GM18907 (cell line): Measurements from ENCODE around the gene OSGIN1.

Experiments used
- ATAC-seq: cut with Tn5 transposase; IDR thresholded peaks from one replicate; pipeline ENCODE4 v1.9.1; 2021; ENCODE audit warnings: mild to moderate bottlenecking, moderate library complexity; ENCODE audit not compliant: unreplicated experiment

Gene OSGIN1

DNA sequence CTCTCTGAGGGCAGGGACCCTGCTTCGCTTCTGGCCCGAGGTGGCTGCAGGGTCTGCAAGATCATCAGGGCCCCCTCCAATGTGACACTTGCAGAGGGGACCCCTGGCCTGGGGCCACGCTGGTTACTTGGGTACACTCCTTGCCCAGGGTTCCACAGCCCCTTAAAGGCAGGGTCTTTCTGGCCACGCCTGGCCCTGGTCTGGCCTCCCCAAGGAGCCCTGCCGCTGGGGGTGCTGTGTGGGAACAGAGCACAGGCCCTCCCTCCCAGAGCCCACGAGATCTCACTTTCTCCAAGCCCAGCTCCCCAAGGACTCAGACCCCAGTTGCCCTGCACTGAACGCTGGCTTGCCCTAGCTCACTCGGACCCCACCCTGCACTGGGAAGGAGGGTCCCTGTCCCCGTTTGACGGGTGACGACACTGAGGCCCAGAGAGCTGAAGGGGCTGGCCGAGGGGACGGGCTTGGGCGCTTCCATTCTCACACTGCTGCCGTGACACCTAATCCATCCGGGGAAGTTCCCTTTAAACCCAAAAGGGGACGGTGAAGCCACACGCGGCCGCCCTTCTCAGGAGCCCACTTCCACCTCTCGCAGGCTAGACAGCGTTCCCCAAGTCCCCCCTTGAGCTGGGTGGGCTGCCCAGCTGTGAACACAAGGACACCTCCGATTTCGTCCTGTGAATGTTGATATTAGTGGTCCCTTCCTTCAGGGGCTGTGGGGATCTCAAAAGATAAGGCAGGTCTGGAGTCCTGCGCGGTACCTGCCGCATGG lies 26.9 kb upstream of the OSGIN1 start:
- no peak for ATAC-seq

DNA sequence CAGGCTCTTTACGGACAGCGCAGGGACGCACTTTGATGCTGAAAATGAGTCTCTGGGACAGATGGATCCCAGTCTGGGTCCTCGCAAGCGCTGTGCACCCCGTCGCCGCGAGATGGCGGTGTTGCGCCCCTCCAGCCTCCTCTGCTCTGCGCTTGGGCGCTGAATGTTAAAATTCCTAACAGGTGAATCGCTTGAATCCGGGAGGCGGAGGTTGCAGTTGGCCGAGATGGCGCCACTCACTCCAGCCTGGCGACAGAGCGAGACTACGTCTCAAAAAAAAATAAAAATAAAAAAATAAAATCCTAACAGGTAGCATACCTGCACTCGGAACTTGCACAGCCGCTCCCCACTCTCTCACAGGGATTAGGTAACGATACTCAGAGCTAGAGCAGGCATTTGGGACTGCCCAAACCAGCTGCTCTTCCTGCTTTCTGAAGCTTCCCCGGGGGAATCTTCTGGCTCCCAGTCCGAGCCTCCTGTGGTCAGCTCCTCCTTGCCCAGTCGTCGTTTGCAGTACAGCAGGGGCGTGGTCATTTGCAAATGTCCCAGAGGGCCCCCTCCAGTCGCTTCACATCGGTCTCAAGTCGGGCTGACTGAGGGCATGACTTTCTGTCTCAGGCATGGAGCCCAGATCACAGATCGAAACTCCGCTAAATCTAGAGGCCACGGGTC lies 26.2 kb upstream of the OSGIN1 start:
- ATAC-seq, result peak; percentile 53

DNA sequence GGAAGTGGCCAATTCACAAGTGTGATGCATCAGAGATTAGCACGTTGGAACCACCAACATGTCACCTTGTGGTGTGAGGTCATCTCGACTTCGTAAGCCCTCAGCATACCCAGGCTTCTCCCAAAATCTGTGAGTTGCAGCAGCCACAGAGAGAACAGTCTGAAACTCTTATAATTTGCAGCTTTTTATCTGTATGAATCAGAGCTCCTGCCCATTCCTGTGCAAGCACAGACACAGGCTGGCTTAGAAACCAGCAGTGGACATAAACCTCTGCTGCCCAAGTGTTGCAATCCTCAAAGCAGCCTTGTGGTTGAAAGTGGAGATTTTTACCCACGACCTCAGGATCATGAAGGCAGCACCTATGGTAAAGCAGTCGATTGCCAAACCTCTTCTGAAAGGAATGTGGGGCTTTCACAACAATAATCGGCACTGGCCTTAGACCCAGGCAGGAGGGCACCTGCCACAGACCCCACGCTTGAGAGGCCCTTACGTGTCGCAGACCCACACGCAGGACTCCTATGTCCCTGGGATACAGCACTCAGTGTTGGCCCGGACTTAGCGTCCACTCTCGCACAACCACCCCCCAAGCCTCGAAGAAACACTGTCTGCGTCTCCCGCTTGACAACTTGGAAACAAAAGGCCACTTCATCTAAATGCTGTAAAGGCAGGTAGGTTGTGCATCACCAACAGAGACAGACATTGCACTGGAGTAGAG lies 24.5 kb upstream of the OSGIN1 start:
- ATAC-seq, result no peak

DNA sequence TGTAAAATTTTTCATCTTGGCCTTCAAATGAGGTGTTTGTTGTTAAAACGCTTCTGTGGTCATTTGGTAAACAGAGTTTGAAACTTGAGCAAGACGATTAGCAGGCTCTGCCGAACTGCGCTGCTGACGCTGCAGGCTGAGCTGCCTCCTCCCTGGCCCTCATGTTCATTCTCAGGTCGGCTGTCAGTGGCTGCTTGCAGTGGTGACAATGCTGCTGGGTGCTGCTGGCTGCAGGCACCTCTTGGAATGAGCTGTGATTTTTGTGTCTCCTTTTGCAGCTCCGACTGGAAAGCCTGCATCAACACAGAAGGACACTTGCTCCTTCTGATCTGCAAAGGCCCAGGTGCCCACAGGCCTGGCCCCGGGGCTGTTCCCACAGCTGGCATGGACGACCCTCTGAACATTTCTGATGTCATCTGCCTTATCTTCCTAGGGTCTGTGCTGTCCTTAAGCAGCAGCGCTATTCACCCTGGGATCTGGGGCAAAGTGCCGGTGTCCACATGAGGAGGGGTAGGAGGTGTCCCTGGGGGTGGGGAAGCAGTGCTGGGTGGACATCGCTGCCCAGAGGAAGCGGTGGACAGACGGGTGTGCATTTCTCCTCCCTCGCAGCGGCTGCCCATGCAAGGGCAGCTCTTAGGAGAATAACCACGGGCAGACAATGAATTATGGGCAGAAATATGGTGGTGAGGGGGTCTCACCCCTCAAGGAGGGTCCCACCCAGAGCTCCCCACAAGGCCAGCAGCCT lies 23.1 kb upstream of the OSGIN1 start:
- ATAC-seq, result no peak

DNA sequence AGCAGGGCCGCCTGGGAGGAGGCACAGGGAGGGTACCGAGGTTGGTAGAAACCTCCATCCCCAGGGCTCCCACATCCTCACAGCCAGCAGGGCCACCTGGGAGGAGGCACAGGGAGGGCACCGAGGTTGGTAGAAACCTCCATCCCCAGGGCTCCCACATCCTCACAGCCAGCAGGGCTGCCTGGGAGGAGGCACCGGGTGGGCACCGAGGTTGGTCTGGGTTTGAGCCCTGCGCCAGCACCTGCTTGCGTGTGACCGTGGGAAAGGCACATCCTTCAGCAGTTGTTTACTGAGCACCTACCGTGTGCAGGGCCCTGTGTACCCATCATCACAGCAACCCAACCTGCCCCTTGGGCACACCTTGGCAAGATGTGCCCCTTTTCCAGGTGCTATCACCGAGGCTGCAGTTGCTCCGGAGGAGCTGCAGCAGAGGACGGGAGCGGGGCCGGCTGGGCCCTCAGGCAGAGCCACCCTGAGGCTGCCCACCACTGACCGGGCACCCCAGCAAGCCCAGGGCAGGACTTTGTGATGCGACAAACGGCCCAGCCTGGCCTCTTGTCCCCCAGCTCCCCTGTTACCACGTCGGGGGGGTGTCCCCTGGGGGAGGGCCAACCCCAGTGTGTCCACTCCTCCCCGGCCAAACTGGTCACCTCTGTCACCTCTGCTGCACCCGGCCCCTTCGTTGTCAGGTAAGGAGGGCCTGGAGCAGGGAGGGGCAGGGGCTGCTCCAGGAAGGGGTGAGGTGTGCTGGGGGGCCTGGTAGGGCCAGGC lies 22.1 kb upstream of the OSGIN1 start:
- ATAC-seq, result no peak

DNA sequence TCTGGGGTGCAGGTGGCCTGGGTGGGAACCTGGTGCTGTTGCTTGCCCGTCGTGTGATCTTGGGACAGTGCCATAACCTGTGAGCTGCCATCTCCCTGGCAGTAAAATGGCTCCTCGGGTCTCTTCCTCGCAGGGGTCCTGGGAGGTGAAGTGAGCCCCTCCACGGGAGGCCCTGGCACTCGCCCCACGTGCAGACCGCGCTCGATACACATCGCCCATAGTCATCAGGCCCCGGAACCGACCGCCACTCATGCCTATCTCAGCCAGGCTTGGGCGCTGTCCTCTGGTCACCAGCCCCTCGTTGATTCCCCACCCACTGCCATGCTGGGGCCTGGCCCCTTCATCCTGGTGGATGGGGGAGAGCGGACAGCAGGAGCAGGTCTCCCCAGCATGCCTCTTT lies 21.5 kb upstream of the OSGIN1 start:
- no peak for ATAC-seq

DNA sequence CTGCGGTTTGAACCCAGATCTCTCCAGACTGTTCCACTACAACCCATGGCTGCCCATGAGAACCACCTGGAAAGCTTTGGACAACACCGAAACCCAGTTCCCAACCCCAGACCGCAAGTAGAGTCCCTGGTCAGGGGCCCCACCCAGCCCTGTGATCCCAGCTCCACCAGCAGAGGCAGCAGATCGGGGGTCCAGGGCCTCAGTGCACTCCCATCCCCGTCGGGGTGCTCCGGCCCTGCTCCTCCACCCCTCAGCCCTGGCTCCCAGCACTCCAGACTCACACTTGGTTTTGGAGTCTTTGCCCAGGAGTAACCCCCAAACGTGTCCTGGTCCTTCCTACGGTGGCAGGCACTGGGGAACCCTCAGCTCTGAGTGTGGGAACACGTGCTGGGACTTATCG lies 20.7 kb upstream of the OSGIN1 start:
- no peak for ATAC-seq

DNA sequence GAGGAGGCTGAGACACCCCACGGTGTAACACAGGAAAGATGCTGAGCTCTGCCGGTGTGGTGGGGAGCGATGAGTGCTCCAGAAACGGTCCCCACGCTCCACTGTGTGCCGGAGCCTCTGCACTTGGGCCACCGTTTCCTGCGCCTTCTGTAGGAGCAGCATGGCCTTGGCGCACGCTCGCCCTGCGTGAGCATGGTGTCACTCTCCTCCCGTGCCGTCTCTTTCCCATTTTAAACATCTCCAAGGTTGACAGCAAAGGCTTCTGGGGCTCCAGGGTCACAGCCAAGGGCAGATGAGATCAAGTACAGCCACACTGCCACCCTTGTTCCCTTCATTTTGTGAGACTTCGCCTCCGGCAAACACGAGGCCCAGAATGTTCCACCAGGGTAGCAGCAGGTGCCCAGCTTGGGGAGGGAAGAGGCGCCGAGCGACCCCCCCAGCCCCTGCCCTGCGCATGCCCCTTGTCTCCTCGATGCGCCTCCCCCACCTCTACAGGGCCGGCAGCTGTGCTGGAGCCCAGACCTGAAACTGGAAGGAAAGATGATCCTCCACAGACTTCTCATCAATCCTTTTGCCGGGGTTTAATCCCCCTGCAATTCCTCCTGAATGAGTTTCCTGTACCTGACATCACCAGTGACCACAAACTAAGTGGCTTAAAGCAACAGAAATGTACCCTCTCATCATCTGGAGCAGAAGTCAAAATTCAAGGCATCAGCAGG lies 19.9 kb upstream of the OSGIN1 start:
- no peak for ATAC-seq

DNA sequence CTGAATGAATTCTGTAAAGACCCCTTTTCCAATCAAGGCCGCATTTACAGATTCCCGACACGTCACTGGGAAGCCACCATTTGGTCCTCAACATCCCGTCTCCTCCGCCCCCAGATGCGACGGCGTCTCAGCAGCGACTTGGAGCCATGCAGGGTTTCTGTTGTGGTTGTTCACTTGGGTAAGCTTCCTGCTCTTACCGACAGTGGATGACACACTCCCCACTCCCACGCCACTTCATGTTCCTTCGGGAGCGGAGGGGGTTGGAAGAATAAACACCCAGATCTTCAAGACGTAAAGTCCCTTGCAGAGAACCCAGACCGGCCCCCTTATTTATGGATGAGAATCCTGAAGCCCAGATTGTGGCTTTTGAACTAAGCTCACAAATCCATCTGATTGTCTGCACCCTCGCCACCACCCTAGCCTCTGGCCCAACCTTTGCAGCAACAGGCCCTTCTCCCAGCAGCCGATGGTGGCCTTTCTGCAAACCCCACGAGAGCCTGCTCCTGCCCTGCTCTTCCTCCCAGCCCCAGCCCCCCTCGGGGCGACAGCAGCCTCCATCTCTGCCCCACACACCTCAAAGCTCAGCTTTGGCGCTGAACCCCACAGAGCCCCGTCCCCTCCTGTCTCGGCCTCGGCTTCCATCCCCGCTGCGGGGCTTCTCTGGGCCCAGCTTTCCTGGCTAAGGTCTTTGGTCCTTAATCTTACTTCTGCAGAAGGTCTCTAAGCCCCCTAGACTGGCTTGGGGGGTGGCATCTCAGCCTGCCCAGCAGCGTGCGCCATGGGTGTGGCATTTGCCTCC lies 19.0 kb upstream of the OSGIN1 start:
- no peak for ATAC-seq

DNA sequence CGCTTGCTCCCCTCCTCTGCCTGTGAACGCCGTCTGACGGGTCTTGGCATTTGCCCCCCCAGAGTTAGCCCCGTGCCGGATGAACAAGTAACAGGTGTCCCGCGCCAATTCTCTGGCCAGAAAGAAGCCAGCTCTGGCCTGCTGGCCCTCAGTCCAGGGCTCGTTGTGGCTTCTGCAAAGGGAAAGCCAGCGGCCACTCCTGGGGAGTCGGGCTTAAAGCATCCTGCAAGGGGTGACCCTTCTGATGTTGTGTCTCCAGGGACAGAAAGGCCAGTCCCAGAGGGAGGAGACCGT lies 18.4 kb upstream of the OSGIN1 start:
- ATAC-seq, result no peak

DNA sequence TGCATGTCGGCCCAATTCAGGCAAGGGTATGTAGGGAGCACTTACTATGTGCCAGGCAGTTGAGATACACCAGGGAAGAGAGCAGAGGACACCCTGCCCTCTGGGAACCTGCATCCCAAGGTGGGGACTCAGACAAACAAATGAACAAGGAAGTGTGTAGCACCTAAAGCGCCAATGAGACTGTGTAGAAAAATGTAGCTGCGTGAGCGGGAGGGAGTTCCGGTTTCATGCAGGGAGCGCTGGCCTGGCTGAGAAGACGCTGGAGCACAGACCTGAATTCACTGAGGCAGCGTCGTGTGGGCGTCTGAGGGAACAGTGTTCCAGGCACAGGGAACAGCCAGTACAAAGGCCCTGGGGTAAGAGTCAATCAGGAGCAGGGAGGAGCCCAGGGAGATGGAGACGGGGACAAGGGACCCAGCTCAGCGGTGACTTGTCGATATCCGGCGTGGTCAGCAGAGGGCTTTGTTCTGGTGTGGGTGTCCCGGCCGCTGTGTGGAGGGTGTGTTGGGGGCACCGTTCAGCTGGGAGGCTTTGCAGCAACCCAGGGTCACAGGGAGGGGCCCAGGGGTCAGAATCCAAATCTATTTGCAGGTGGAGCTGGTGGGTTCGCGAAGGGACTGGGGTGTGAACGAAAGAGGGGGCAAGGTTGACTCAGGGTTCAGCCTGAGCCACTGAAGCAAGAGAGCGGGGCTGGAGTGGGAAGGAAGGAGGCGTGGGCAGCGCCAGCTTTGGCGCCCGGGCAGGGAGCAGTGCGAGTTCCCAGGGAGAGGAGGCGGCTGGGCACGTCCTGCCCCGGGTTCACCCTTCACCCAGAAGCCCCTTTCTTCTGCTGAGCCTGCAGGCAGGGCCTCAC lies 17.8 kb upstream of the OSGIN1 start:
- no peak for ATAC-seq

DNA sequence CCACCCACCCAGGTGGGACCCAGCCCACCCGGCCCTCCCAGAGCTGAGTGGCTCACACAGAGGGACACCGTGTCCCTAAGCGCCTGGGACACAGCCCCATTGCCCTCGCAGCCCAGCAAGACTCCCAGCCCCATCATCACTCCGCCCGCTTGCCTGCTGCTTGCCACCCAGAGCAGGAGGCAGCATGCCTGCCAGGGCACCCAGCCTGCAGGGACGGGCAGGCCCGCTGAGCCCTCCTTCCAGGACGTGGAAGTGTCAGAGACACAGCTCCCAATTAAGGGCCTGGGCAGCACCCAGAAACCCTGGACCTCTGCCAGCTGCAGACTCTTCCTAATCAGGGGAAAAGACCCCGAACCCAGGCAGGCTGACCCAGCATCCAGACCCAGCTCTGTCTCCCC lies 17.2 kb upstream of the OSGIN1 start:
- no peak for ATAC-seq

DNA sequence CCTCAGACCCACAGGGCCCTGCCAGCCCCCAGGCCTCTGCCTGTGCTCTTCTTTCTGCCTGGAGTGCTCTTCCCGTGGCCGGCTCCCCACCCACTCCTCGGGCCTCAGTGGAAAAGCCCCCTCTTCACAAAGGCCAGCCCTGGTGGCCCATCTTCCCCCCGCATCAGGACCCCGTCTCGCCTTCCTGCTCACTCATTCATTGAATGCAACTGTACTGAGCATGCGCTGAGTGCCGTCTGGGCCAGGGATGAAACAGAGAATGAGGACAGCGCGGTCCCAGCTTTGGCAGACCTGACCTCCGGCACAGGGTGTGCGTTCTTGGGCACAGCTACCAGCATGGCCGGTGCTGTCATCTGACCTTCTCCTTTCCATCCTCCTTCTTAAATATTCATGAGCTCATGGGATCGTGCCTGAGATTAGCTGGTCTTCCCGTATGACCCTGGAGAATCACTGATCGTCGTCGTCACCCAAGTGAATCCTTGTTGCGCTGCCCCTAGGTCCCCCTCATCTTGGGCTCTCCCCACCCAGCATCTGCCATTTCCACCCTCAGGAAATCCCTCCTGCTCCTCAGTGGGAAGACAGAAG lies 16.4 kb upstream of the OSGIN1 start:
- ATAC-seq, result no peak

DNA sequence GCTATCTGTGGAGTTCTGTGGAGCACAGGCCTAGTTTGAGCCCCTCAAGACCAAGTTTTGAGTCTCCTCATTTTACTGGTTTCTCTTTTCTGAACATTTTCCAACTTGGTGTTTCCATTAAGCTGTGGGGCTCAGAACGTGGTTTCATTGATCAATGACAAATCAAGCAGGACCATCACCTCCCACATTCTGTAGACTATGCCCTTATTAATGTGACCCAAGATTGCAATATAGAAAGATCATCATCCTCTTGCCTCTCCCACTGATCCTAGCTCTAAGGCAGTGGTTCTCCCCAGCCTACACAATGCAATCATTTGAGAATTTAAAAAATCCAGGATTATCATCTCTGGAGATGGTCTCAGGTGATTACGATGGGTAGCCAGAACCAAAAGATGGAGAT lies 15.8 kb upstream of the OSGIN1 start:
- ATAC-seq, result no peak

DNA sequence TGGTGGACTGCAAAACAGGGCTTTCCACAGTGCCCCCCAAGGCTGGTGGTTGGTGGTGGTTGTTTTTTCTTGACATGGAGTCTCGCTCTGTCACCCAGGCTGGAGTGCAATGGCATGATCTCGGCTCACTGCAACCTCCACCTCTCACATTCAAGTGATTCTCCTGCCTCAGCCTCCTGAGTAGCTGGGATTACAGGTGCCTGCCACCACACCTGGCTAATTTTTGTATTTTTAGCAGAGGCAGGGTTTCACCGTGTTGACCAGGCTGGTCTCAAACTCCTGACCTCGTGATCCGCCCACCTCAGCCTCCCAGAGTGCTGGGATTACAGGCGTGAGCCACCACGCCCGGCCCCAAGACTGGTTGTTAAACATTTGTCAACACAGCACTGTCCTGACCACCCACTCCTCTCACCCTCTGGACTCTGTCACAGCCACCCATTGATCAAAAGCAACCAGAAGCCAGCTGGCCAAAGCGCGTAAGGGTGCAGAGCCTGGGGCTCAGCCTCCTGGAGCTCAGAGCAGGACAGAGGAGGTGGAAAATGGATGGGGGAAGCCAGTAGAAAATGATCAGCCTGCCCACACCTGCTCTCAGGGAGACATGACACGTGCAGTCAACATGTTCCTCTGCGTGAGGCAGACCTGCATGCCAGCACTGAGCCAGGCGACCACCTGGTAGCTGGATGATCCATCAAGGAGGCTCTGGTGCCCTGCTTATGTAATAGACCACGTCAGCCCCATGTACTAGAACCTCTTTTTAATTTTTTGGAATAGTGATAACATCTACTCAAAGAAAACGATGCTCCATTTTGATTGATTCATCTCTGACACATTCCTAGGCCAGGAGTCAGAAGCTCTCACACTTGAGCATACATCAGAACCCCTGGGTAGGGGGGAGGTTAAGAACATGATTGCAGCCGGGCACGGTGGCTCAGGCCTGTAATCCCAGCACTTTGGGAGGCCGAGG lies 14.8 kb upstream of the OSGIN1 start:
- no peak for ATAC-seq

DNA sequence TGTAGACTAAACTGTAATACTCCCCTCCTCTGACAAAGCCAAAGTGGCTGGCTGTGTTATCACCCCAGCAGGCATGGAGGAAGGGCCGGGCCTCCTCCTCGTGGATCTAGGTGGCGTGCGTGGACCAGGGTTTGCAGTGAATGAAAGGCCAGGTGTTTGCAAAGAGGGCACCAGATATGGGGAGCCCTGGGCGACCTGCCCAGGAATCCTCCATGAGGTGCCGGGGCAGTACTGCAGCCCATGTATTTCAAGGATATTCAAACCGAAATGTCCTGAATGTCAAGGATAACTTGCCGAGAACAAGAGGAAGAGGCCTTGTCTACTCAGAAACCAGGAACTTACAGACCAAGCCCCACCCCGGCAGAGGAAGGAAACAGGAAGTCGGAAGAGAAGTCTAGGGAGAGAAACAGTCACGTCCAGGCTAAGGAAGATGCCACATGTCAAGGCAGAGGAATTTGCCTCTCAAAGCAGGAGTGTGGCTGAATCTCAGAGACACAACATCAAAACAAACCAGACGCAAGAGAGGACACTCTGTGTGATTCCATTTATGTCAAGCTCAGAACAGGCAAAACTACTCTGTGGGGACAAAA lies 13.7 kb upstream of the OSGIN1 start:
- no peak for ATAC-seq

DNA sequence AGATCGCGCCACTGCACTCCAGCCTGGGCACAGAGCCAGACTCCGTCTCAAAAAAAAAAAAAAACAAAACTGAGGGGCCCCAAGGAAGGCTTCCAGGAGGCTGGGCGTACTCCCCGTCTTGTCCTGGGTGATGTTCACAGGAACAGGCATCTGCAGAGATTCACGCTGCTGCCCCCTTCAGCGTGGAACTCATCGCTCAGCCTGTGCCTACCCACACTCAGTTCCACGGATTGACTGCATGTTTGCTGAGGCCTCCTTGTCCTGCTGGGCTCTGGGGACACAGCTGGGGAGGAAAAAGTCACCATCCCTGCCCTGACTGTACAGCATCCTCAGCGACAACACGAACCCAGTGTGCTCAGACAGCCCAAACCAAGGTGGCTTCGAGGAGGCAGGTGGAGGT lies 12.9 kb upstream of the OSGIN1 start:
- ATAC-seq, result no peak
